ENCODE measurements around the gene IGFBPL1. TPM values are rescaled to one million over a fixed set of nuclear protein-coding genes. Genes with fewer than 3 reads are reported as not detected.

The IGFBPL1 gene
- total RNA-seq, 4 donors from 2014 or later = not detected

GRCh38 chr9:38439916-38440301, 15.7 kb upstream of the IGFBPL1 start:
- H3K9me3 ChIP-seq = no peaks in the 10 kb centered on the region
- DNase-seq = no peak
- H3K36me3 ChIP-seq = no peaks in the 10 kb centered on the region
- in situ Hi-C loops (cut with MboI; ENCODE audit: low pct_ligation_motif_present in 1 of 4, low pct_unique_long_range_greater_than_20kb in 1 of 4, low sequenced_read_pairs in 3 of 4) (no loop called here), intact Hi-C loops (cut with DNase I; ENCODE audit: low total_unique reads) (no loop called here)
- H3K27me3 ChIP-seq = no peaks in the 10 kb centered on the region
- TF ChIP-seq POLR2A (IDR thresholded peaks at IDR 0.05) (no peak), EP300 (IDR thresholded peaks at IDR 0.05; ENCODE audit: low read depth) (no peak), POLR2AphosphoS5 (IDR thresholded peaks at IDR 0.05) (no peak), CTCF (IDR thresholded peaks at IDR 0.05) (no peak)
- WGBS, 2 donors (ENCODE audit: low coverage in 1 of 2) = 85 to 88% methylated on average over 1 of the region's 1 CpG
- no peak overlapping the region for H3K27ac ChIP-seq
- no peak overlapping the region for H3K4me3 ChIP-seq
- peaks cover 0 to 10% (median 4%) of the 10 kb centered on the region in 4 donors for H3K4me1 ChIP-seq

GRCh38 chr9:38439291-38439915, 15.1 kb upstream of the IGFBPL1 start:
- Histone ChIP-seq H3K9me3 (no peaks in the 10 kb centered on the region), H3K36me3 (no peaks in the 10 kb centered on the region), H3K27me3 (no peaks in the 10 kb centered on the region), H3K4me1 (peaks cover 0 to 10% (median 4%) of the 10 kb centered on the region in 4 donors), H3K4me3 (no peak overlapping the region), H3K27ac (no peak overlapping the region)
- in situ Hi-C loops (cut with MboI; ENCODE audit: low pct_ligation_motif_present in 1 of 4, low pct_unique_long_range_greater_than_20kb in 1 of 4, low sequenced_read_pairs in 3 of 4) (no loop called here), intact Hi-C loops (cut with DNase I; ENCODE audit: low total_unique reads) (no loop called here)
- TF ChIP-seq POLR2A (IDR thresholded peaks at IDR 0.05) (no peak), EP300 (IDR thresholded peaks at IDR 0.05; ENCODE audit: low read depth) (no peak), CTCF (IDR thresholded peaks at IDR 0.05) (no peak), POLR2AphosphoS5 (IDR thresholded peaks at IDR 0.05) (no peak)
- 63 to 80% methylated on average over 1 to 3 of the region's 3 CpGs for WGBS, 2 donors (ENCODE audit: low coverage in 1 of 2)
- no peak for DNase-seq

- intact Hi-C loops (cut with DNase I; ENCODE audit: low total_unique reads) (no loop called here), in situ Hi-C loops (cut with MboI; ENCODE audit: low pct_ligation_motif_present in 1 of 4, low pct_unique_long_range_greater_than_20kb in 1 of 4, low sequenced_read_pairs in 3 of 4) (no loop called here)
- Histone ChIP-seq H3K4me1 (peaks cover 0 to 10% (median 4%) of the 10 kb centered on the region in 4 donors), H3K27me3 (no peaks in the 10 kb centered on the region), H3K9me3 (no peaks in the 10 kb centered on the region), H3K36me3 (no peaks in the 10 kb centered on the region), H3K4me3 (no peak overlapping the region), H3K27ac (no peak overlapping the region)
- TF ChIP-seq CTCF (IDR thresholded peaks at IDR 0.05) (no peak), EP300 (IDR thresholded peaks at IDR 0.05; ENCODE audit: low read depth) (no peak), POLR2A (IDR thresholded peaks at IDR 0.05) (no peak), POLR2AphosphoS5 (IDR thresholded peaks at IDR 0.05) (no peak)
- DNase-seq = peak; percentile 12
- 47% methylated on average over 9 of the region's 11 CpGs; no CpG with 5 or more reads in 1 of the 2 donors for WGBS, 2 donors (ENCODE audit: low coverage in 1 of 2)
Measured at GRCh38 chr9:38437193-38437823, 13.1 kb upstream of the IGFBPL1 start.

GRCh38 chr9:38436708-38437107, 12.5 kb upstream of the IGFBPL1 start:
- TF ChIP-seq CTCF (IDR thresholded peaks at IDR 0.05) = no peak
- TF ChIP-seq POLR2A (IDR thresholded peaks at IDR 0.05) = no peak
- no peak for TF ChIP-seq EP300 (IDR thresholded peaks at IDR 0.05; ENCODE audit: low read depth)
- TF ChIP-seq POLR2AphosphoS5 (IDR thresholded peaks at IDR 0.05) = no peak
- WGBS, 2 donors (ENCODE audit: low coverage in 1 of 2) = 90 to 92% methylated on average over 2 of the region's 2 CpGs

More at GRCh38 chr9:38436708-38437107, 12.5 kb upstream of the IGFBPL1 start:
- Histone ChIP-seq H3K27ac (no peak overlapping the region), H3K27me3 (no peaks in the 10 kb centered on the region), H3K9me3 (no peaks in the 10 kb centered on the region), H3K36me3 (no peaks in the 10 kb centered on the region), H3K4me3 (no peak overlapping the region), H3K4me1 (peaks cover 0 to 10% (median 4%) of the 10 kb centered on the region in 4 donors)
- intact Hi-C loops (cut with DNase I; ENCODE audit: low total_unique reads) (no loop called here), in situ Hi-C loops (cut with MboI; ENCODE audit: low pct_ligation_motif_present in 1 of 4, low pct_unique_long_range_greater_than_20kb in 1 of 4, low sequenced_read_pairs in 3 of 4) (no loop called here)
- DNase-seq = no peak
